ENCODE results near the gene LAIR2.

The LAIR2 gene, protein sequence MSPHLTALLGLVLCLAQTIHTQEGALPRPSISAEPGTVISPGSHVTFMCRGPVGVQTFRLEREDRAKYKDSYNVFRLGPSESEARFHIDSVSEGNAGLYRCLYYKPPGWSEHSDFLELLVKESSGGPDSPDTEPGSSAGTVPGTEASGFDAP

DNA sequence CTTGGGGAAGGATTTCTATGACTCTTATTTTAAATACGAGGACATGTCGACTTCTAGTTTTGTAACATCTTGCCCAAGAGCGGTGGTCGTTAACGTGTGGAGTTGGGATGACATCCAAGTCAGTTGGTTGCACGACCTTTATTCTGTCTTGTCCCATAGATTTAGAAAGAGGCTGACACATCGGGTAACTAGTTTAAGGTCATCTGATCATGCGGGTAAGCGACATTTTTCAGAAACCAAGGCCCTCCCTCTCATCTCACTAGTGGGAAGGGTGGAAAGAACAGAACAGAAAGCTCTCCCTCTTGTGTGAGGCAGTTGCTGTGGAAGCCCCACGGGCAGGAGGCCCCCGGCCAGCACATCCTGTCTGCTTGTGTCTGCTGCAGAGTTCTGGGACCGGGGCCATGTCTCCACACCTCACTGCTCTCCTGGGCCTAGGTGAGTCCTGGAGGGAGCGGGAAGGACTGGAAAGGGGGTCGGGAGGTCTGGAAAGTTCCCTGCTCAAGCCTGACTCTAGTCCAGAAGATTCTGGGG lies at the start of gene LAIR2:
Gene LAIR2 (plus strand): TSS at position 314 of the 531 bp plus-strand sequence. CDS start 88 bp downstream, at position 402.
- Histone ChIP-seq H3K9ac (ENCODE audit: low read length in 2 of 2) (no peak within 1 kb of the TSS), H3K27me3 (ENCODE audit: control insufficient read depth in 1 of 2, insufficient read depth in 2 of 2, low read length in 2 of 2) (no peaks in the 10 kb centered on the region), H3K4me1 (ENCODE audit: control insufficient read depth, insufficient read depth, low read length) (no peaks in the 10 kb centered on the region), H3K4me3 (ENCODE audit: low read length in 2 of 2) (no peak within 1 kb of the TSS), H3K27ac (ENCODE audit: low read length) (no peak within 1 kb of the TSS), H3K9me3 (ENCODE audit: control insufficient read depth in 2 of 2, low read length in 2 of 2) (no peaks in the 10 kb centered on the region), H3K36me3 (ENCODE audit: control insufficient read depth in 2 of 2, insufficient read depth in 2 of 2, low read length in 2 of 2) (no peaks in the 10 kb centered on the region)

DNA sequence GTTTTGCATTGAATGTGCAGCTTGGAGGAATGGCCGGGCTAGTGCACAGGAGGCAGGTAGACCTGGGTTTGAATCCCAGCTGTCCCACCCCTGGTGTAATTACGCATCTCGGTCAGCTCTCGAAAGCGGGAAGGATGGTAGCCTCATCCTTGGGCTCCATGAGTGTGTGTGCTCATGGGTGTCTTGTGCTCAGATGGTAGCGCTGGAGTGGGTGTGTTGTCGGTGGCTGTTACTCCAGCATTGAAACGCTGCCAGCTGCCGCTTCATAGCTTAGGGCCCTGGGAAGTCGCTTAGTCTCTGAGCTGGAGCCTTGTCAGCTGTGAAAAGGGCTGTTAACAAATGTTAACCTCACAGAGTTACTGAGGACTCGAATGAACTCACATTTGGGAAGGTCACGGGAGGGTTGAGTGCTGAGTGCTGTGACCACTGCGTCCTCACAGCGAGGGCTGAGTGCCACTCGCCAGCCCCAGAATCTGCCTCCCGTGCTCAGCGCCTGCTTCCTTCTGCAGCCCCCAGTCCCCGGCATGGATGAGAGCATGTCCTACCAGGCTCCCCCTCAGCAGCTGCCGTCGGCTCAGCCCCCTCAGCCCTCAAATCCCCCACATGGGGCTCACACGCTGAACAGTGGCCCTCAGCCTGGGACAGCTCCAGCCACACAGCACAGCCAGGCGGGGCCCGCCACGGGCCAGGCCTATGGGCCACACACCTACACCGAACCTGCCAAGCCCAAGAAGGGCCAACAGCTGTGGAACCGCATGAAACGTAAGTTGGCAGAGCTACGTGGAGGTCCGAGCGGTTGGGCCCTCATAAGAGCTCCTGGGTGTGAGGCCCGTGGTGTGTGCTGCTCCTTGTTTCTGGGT lies 48.5 kb upstream of the LAIR2 start:
- Histone ChIP-seq H3K9me3 (ENCODE audit: control insufficient read depth in 2 of 2, low read length in 2 of 2) (no peaks in the 10 kb centered on the region), H3K4me1 (ENCODE audit: control insufficient read depth, insufficient read depth, low read length) (peaks cover 35% of the 10 kb centered on the region), H3K27ac (ENCODE audit: low read length) (no peak overlapping the region), H3K36me3 (ENCODE audit: control insufficient read depth in 2 of 2, insufficient read depth in 2 of 2, low read length in 2 of 2) (peaks cover 64 to 75% of the 10 kb centered on the region in 2 donors), H3K27me3 (ENCODE audit: control insufficient read depth in 1 of 2, insufficient read depth in 2 of 2, low read length in 2 of 2) (no peaks in the 10 kb centered on the region), H3K4me3 (ENCODE audit: low read length in 2 of 2) (no peak overlapping the region), H3K9ac (ENCODE audit: low read length in 2 of 2) (no peak overlapping the region)

DNA sequence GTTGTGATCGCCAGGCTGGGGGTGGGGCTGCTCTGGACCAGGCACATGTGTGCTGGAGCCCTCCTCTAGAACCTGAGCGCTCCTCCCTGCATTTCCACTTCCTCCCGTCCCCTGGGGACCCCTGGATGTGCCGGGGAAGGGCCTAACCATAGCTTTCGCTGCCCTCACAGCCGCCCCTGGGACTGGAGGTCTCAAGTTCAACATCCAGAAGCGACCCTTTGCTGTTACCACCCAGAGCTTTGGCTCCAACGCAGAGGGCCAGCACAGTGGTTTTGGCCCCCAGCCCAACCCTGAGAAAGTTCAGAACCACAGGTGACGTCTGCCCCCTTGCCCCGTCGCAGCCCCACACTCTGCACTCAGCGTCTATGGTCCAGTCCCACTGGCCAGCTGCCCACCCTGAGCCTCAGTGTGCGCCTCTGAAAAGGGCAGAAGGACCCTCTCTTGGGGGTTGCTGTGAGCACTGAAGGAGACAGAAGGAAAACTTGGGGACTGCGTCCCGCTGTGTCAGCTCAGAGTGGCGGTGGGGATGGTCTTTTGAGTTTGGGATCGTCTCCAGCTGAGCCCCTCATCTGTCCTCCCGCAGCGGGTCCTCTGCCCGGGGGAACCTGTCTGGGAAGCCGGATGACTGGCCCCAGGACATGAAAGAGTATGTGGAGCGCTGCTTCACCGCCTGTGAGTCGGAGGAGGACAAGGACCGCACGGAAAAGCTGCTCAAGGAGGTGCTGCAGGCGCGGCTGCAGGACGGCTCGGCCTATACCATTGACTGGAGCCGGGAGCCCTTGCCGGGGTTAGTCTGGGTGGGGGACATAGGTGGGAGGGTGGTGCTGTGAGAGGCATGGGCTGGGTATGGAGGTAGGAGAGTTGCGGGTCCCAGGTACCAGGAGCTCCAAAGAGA lies 47.6 kb upstream of the LAIR2 start:
- Histone ChIP-seq H3K27me3 (ENCODE audit: control insufficient read depth in 1 of 2, insufficient read depth in 2 of 2, low read length in 2 of 2) (no peaks in the 10 kb centered on the region), H3K4me3 (ENCODE audit: low read length in 2 of 2) (no peak overlapping the region), H3K9me3 (ENCODE audit: control insufficient read depth in 2 of 2, low read length in 2 of 2) (no peaks in the 10 kb centered on the region), H3K36me3 (ENCODE audit: control insufficient read depth in 2 of 2, insufficient read depth in 2 of 2, low read length in 2 of 2) (peaks cover 70 to 82% of the 10 kb centered on the region in 2 donors), H3K27ac (ENCODE audit: low read length) (no peak overlapping the region), H3K4me1 (ENCODE audit: control insufficient read depth, insufficient read depth, low read length) (peaks cover 37% of the 10 kb centered on the region), H3K9ac (ENCODE audit: low read length in 2 of 2) (no peak overlapping the region)

DNA sequence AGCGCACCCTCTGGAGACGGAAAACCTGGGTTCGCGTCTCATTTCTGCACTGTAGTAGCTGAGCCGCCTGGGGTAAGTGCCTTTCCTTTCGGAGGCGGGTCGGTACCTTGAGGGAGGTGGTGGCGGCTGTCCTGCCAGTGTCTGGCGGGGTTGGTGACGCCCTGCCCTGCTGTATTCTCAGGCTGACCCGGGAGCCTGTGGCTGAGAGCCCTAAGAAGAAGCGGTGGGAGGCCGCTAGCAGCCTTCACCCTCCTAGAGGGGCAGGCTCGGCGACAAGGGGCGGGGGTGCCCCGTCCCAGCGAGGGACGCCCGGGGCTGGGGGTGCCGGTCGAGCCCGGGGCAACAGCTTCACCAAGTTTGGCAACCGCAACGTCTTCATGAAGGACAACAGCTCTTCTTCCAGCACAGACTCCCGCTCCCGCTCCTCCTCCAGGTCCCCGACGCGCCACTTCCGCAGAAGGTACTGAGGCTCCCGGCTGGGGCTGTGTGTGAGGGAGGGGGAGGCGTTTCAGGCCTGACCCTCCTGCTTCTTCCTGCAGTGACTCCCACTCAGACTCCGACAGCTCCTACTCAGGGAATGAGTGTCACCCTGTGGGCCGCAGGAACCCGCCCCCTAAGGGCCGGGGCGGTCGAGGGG lies 46.7 kb upstream of the LAIR2 start:
- H3K4me1 ChIP-seq (ENCODE audit: control insufficient read depth, insufficient read depth, low read length): peaks cover 28% of the 10 kb centered on the region
- no peaks in the 10 kb centered on the region for H3K27me3 ChIP-seq (ENCODE audit: control insufficient read depth in 1 of 2, insufficient read depth in 2 of 2, low read length in 2 of 2)
- H3K36me3 ChIP-seq (ENCODE audit: control insufficient read depth in 2 of 2, insufficient read depth in 2 of 2, low read length in 2 of 2): peaks cover 70 to 84% of the 10 kb centered on the region in 2 donors
- H3K9ac ChIP-seq (ENCODE audit: low read length in 2 of 2): no peak overlapping the region
- no peak overlapping the region for H3K4me3 ChIP-seq (ENCODE audit: low read length in 2 of 2)
- no peak overlapping the region for H3K27ac ChIP-seq (ENCODE audit: low read length)
- no peaks in the 10 kb centered on the region for H3K9me3 ChIP-seq (ENCODE audit: control insufficient read depth in 2 of 2, low read length in 2 of 2)

DNA sequence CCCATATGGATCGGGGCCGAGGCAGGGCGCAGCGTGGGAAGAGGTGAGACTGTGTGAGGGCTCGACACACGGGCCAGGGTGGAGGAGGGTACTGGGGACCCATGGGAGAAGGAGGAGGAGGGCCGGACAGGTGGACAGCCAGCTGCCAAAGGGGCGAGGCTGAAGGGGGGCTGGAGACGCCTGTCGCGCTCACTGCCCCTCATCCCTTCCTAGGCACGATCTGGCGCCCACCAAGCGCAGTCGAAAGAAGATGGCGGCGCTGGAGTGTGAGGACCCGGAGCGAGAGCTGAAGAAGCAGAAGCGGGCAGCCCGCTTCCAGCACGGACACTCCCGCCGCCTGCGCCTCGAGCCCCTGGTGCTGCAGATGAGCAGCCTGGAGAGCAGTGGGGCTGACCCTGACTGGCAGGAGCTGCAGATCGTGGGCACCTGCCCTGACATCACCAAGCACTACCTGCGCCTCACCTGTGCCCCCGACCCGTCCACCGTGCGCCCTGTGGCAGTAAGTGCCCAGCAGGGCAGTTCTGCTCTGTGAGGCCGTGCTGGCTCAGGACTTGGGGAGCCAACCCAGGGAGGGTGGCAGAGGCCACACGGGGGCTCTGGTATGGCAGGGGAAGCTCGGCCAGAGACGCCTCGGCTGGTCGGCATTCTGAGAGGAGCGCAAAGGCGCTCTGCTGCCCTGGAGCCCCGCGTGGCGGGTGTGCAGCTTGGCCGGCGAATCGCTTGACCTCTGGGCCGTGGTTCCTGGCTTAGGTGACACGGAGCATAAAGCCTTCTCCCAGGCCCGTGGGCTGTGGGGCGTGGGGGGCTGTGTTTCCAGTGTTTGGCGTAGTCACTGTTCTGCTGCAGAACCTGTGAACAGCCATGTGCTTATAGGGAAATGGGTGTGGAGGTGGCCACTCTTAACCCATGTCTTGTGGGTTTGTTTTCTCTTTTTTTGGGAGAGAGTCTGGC lies 45.9 kb upstream of the LAIR2 start:
- no peaks in the 10 kb centered on the region for H3K9me3 ChIP-seq (ENCODE audit: control insufficient read depth in 2 of 2, low read length in 2 of 2)
- H3K27ac ChIP-seq (ENCODE audit: low read length): no peak overlapping the region
- H3K36me3 ChIP-seq (ENCODE audit: control insufficient read depth in 2 of 2, insufficient read depth in 2 of 2, low read length in 2 of 2): peaks cover 63 to 82% of the 10 kb centered on the region in 2 donors
- no peaks in the 10 kb centered on the region for H3K27me3 ChIP-seq (ENCODE audit: control insufficient read depth in 1 of 2, insufficient read depth in 2 of 2, low read length in 2 of 2)
- no peak overlapping the region for H3K4me3 ChIP-seq (ENCODE audit: low read length in 2 of 2)
- H3K9ac ChIP-seq (ENCODE audit: low read length in 2 of 2): no peak overlapping the region
- peaks cover 25% of the 10 kb centered on the region for H3K4me1 ChIP-seq (ENCODE audit: control insufficient read depth, insufficient read depth, low read length)

DNA sequence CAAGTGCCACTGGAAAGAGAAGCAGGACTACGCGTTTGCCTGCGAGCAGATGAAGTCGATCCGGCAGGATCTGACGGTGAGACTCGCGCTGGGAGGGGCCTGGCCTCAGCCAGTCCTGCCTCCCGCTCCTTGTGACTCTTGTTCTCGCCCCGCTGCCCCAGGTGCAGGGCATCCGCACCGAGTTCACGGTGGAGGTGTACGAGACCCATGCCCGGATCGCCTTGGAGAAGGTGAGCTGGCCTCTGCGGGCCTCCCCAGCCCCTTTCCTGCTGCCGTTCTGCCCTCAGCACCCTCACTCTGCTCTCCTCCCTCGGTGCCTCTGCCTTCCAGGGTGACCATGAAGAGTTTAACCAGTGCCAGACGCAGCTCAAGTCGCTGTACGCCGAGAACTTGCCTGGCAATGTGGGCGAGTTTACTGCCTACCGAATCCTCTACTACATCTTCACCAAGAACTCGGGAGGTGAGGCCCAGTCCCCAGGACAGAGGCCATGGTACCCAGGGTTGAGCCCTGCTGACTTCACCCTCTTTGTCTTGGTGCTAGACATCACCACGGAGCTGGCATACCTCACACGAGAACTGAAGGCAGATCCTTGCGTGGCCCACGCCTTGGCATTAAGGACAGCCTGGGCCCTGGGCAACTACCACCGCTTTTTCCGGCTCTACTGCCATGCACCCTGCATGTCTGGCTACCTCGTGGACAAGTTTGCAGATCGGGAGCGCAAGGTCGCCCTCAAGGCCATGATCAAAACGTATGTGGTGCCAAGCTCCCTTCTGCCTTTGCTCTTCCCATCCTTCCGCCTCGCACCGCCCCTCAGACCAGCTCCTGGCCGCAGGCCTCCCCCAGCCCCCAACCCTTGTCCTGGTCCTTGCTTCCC lies 44.6 kb upstream of the LAIR2 start:
- Histone ChIP-seq H3K9ac (ENCODE audit: low read length in 2 of 2) (no peak overlapping the region), H3K27me3 (ENCODE audit: control insufficient read depth in 1 of 2, insufficient read depth in 2 of 2, low read length in 2 of 2) (no peaks in the 10 kb centered on the region), H3K4me1 (ENCODE audit: control insufficient read depth, insufficient read depth, low read length) (peaks cover 31% of the 10 kb centered on the region), H3K36me3 (ENCODE audit: control insufficient read depth in 2 of 2, insufficient read depth in 2 of 2, low read length in 2 of 2) (peaks cover 50 to 72% of the 10 kb centered on the region in 2 donors), H3K27ac (ENCODE audit: low read length) (no peak overlapping the region), H3K9me3 (ENCODE audit: control insufficient read depth in 2 of 2, low read length in 2 of 2) (no peaks in the 10 kb centered on the region), H3K4me3 (ENCODE audit: low read length in 2 of 2) (no peak overlapping the region)

DNA sequence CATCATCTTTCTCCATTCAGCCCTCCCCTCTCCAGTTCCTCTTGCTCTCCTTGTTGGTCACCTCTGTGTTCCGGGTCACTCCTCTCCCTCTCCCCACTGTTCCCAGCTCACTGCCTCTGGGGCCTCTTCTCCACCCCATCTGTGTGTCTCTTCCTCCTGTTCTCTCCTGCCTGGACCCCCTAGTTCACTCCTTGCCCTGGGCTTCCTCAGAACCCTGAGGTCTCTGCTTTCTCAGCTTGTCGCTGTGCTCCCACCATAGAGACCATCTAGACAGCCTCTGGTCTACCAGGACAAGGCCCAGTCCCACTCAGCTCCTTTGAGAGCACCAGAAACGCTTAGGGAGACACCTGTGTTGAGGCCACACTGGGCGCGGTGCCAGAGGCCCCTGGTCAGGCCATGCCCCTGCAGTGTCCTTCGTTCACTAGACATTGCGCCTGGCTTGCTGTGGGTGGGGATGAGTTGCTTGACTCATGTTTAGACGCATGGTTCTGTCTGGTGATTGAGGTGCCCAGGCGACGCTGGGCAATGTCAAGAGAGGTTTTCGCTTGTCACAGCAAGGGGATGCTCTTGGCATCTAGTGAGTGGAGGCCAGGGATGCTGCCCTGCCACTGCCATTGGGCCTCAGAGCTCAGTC lies 43.9 kb upstream of the LAIR2 start:
- peaks cover 31% of the 10 kb centered on the region for H3K4me1 ChIP-seq (ENCODE audit: control insufficient read depth, insufficient read depth, low read length)
- no peak overlapping the region for H3K9ac ChIP-seq (ENCODE audit: low read length in 2 of 2)
- no peak overlapping the region for H3K4me3 ChIP-seq (ENCODE audit: low read length in 2 of 2)
- H3K36me3 ChIP-seq (ENCODE audit: control insufficient read depth in 2 of 2, insufficient read depth in 2 of 2, low read length in 2 of 2): peaks cover 42 to 64% of the 10 kb centered on the region in 2 donors
- no peaks in the 10 kb centered on the region for H3K9me3 ChIP-seq (ENCODE audit: control insufficient read depth in 2 of 2, low read length in 2 of 2)
- no peaks in the 10 kb centered on the region for H3K27me3 ChIP-seq (ENCODE audit: control insufficient read depth in 1 of 2, insufficient read depth in 2 of 2, low read length in 2 of 2)
- no peak overlapping the region for H3K27ac ChIP-seq (ENCODE audit: low read length)

DNA sequence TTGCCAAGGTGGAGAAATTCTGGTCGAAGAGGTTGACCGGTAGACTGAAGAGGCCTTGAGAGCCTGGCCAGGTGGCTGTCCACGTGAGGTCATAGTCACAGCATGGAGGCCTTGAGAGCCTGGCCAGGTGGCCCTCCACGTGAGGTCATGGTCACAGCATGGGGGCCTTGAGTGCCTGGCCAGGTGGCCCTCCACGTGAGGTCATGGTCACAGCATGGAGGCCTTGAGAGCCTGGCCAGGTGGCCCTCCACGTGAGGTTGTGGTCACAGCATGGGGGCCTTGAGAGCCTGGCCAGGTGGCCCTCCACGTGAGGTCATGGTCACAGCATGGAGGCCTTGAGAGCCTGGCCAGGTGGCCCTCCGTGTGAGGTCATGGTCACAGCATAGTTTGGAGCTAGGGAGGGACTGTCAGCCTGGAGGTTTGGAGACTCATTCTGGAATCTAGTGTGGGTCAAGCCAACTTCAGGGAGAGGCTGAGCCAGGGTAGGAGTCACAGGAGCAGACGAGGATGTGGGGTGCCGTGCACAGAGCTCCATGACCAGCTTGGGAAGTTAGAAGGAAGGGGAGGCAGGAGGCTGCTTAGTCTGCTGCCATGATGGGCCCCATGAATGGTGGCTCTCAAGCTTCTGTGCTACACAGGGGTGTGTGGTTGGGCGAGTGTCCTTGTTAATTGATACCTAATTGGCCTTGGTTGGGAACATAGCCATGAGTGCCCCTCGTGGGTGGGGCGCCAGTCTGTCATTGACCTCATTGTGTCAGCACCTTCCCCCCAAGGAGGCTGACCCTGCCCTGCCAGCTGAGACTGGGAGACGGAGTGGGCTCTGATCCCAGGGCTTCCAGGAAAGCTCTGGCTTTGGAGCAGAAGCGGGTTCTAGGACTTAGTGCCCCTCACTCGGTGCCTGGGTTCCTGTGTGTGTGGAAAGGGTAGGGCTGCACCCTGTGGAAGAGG lies 43.1 kb upstream of the LAIR2 start:
- no peaks in the 10 kb centered on the region for H3K27me3 ChIP-seq (ENCODE audit: control insufficient read depth in 1 of 2, insufficient read depth in 2 of 2, low read length in 2 of 2)
- H3K9me3 ChIP-seq (ENCODE audit: control insufficient read depth in 2 of 2, low read length in 2 of 2): no peaks in the 10 kb centered on the region
- no peak overlapping the region for H3K27ac ChIP-seq (ENCODE audit: low read length)
- no peak overlapping the region for H3K9ac ChIP-seq (ENCODE audit: low read length in 2 of 2)
- H3K4me3 ChIP-seq (ENCODE audit: low read length in 2 of 2): no peak overlapping the region
- H3K36me3 ChIP-seq (ENCODE audit: control insufficient read depth in 2 of 2, insufficient read depth in 2 of 2, low read length in 2 of 2): peaks cover 34 to 56% of the 10 kb centered on the region in 2 donors
- peaks cover 39% of the 10 kb centered on the region for H3K4me1 ChIP-seq (ENCODE audit: control insufficient read depth, insufficient read depth, low read length)
